ENCODE data around the gene MLH1.

The MLH1 gene

GRCh38 chr3:36972163-36972562 lies 21.2 kb upstream of the MLH1 start:
- no peak for TF ChIP-seq POLR2AphosphoS5 (IDR thresholded peaks at IDR 0.05; ENCODE audit: low read depth, low read length)
- no peak for TF ChIP-seq FOXP2 (optimal IDR thresholded peaks at IDR 0.05; ENCODE audit: borderline replicate concordance, extremely low read depth, extremely low read length, insufficient read depth)
- TF ChIP-seq, protein P1, sequence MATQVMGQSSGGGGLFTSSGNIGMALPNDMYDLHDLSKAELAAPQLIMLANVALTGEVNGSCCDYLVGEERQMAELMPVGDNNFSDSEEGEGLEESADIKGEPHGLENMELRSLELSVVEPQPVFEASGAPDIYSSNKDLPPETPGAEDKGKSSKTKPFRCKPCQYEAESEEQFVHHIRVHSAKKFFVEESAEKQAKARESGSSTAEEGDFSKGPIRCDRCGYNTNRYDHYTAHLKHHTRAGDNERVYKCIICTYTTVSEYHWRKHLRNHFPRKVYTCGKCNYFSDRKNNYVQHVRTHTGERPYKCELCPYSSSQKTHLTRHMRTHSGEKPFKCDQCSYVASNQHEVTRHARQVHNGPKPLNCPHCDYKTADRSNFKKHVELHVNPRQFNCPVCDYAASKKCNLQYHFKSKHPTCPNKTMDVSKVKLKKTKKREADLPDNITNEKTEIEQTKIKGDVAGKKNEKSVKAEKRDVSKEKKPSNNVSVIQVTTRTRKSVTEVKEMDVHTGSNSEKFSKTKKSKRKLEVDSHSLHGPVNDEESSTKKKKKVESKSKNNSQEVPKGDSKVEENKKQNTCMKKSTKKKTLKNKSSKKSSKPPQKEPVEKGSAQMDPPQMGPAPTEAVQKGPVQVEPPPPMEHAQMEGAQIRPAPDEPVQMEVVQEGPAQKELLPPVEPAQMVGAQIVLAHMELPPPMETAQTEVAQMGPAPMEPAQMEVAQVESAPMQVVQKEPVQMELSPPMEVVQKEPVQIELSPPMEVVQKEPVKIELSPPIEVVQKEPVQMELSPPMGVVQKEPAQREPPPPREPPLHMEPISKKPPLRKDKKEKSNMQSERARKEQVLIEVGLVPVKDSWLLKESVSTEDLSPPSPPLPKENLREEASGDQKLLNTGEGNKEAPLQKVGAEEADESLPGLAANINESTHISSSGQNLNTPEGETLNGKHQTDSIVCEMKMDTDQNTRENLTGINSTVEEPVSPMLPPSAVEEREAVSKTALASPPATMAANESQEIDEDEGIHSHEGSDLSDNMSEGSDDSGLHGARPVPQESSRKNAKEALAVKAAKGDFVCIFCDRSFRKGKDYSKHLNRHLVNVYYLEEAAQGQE (IDR thresholded peaks at IDR 0.05; ENCODE audit: insufficient read depth in 1 of 2, low read depth in 2 of 2, low read length in 2 of 2) = no peak
- TF ChIP-seq SIN3A (IDR thresholded peaks at IDR 0.05; ENCODE audit: borderline replicate concordance, insufficient read depth, low read length) = no peak

DNA sequence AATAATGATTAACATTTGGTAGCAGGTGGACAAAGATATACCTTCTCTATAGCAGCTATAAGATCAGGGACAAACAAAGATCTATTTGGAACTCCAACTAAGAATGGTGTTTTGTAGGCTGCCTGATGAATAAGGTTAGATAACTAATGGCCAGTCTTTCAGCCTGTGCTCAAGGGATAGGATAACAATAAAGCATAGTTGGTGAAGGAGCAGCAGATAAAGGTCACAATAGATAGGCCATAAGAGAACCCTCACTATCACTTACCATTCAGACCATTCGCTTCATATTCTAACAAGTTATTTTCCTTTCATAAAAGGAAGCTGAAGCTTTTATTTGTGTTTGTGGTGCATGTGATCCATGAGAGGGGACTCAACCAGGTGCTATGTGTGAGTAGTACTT lies 20.2 kb upstream of the MLH1 start:
- no peak for TF ChIP-seq SIN3A (IDR thresholded peaks at IDR 0.05; ENCODE audit: borderline replicate concordance, insufficient read depth, low read length)
- no peak for TF ChIP-seq POLR2AphosphoS5 (IDR thresholded peaks at IDR 0.05; ENCODE audit: low read depth, low read length)
- TF ChIP-seq TAF1 (IDR thresholded peaks at IDR 0.05; ENCODE audit: borderline replicate concordance, insufficient read depth, low read length) = no peak
- no peak for TF ChIP-seq FOXP2 (optimal IDR thresholded peaks at IDR 0.05; ENCODE audit: borderline replicate concordance, extremely low read depth, extremely low read length, insufficient read depth)
- TF ChIP-seq, protein P1 (IDR thresholded peaks at IDR 0.05; ENCODE audit: insufficient read depth in 1 of 2, low read depth in 2 of 2, low read length in 2 of 2) = no peak

DNA sequence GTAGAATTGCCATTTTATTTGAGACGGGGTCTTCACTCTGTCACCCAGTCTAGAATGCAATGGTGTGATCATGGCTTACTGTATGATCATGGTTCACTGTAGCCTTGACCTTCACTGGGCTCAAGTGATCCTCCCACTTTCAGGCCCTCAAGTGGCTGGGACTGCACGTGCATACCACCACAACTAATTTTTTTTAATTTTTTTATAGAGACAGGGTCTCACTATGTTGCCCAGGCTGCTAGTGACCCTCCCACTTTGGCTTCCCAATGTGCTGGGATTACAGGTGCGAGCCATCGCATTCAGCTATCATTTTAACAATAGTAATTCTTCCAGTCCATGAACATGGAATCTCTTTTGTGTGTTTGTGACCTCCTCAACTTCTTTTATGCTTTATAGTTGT lies 12.3 kb upstream of the MLH1 start:
- TF ChIP-seq FOXP2 (optimal IDR thresholded peaks at IDR 0.05; ENCODE audit: borderline replicate concordance, extremely low read depth, extremely low read length, insufficient read depth) (no peak), TAF1 (IDR thresholded peaks at IDR 0.05; ENCODE audit: borderline replicate concordance, insufficient read depth, low read length) (no peak), POLR2AphosphoS5 (IDR thresholded peaks at IDR 0.05; ENCODE audit: low read depth, low read length) (no peak), SIN3A (IDR thresholded peaks at IDR 0.05; ENCODE audit: borderline replicate concordance, insufficient read depth, low read length) (no peak)
- TF ChIP-seq, protein P1 (IDR thresholded peaks at IDR 0.05; ENCODE audit: insufficient read depth in 1 of 2, low read depth in 2 of 2, low read length in 2 of 2) = no peak

- no peak for TF ChIP-seq SIN3A (IDR thresholded peaks at IDR 0.05; ENCODE audit: borderline replicate concordance, insufficient read depth, low read length)
- no peak for TF ChIP-seq POLR2AphosphoS5 (IDR thresholded peaks at IDR 0.05; ENCODE audit: low read depth, low read length)
- no peak for TF ChIP-seq TAF1 (IDR thresholded peaks at IDR 0.05; ENCODE audit: borderline replicate concordance, insufficient read depth, low read length)
- TF ChIP-seq, protein P1 (IDR thresholded peaks at IDR 0.05; ENCODE audit: insufficient read depth in 1 of 2, low read depth in 2 of 2, low read length in 2 of 2) = no peak
- TF ChIP-seq FOXP2 (optimal IDR thresholded peaks at IDR 0.05; ENCODE audit: borderline replicate concordance, extremely low read depth, extremely low read length, insufficient read depth) = no peak
These were observed 5.0 kb upstream of the MLH1 start for GRCh38 chr3:36988356-36988755.

DNA sequence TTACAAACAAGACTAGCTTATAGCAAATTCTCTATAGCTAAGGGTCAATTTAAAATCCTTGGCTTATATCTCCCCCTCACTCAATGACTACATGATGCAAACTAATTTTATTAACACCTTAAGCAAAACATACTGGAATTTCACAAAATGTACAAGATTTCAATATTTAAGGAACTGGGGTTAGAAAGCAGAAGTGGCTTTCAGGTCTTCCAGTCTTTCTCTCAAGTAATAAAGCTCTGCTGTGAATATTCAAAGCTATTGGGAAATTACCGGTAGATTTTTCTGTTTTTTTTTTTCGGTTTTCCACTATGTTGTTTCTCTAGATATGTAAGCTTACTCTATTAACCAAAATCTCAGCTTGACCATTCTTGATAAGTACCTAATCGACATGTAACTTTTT lies 4.3 kb upstream of the MLH1 start:
- TF ChIP-seq FOXP2 (optimal IDR thresholded peaks at IDR 0.05; ENCODE audit: borderline replicate concordance, extremely low read depth, extremely low read length, insufficient read depth) = no peak
- no peak for TF ChIP-seq POLR2AphosphoS5 (IDR thresholded peaks at IDR 0.05; ENCODE audit: low read depth, low read length)
- TF ChIP-seq, protein P1 (IDR thresholded peaks at IDR 0.05; ENCODE audit: insufficient read depth in 1 of 2, low read depth in 2 of 2, low read length in 2 of 2) = no peak
- TF ChIP-seq SIN3A (IDR thresholded peaks at IDR 0.05; ENCODE audit: borderline replicate concordance, insufficient read depth, low read length) = no peak
- no peak for TF ChIP-seq TAF1 (IDR thresholded peaks at IDR 0.05; ENCODE audit: borderline replicate concordance, insufficient read depth, low read length)
